HCEC 1CT (cell line): Measurements from ENCODE around the gene EML3.
"Not testable (repeated sequence)": the region's sequence is repeated elsewhere in the genome, so short reads cannot be mapped to it uniquely, and the experiment has no call there.

Source experiments
- DNase-seq: peaks from one replicate; pipeline ENCODE4 v3.0.0-alpha.2; 2017

EML3 gene

DNA sequence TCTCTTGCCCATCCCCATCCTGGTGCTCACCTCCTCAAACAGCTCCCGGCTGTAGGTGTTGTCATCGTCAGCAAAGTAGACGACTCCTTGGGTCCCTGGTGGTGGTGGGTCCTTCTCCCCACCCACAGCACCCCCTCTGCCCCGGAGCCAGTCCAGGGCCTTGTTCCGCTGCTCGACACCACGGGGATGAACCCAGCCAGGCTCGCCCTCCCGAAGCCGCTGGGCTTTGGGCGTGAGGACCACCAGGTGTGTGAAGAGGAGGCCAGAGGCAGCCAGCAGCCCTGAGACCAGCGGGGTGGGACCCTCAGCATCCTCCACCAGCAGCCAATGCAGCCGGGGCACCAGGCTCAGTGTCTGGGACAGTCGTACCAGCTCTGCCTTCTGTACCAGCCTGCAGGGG lies 4.4 kb upstream of the EML3 start:
- not testable (repeated sequence) for DNase-seq

DNA sequence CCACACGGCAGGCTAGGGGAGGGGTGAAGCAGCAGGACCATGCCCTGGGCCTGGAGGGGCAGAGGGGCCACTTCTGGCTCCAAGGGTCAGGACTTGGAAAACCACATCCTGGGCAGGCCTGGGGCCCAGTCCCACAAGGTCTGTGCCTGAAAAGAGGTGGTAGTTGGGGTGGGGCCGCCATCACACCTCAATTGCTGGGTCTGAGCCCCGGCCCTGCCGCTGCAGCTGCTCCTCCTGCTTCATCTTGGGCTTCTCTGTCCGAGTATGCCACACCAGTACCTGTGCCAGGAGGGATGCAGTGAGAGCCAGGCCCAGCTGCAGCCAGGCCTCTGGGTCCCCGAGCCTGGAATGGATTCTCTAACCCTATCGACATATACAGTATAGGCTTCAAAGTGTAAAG lies 2.9 kb upstream of the EML3 start:
- no peak for DNase-seq

DNA sequence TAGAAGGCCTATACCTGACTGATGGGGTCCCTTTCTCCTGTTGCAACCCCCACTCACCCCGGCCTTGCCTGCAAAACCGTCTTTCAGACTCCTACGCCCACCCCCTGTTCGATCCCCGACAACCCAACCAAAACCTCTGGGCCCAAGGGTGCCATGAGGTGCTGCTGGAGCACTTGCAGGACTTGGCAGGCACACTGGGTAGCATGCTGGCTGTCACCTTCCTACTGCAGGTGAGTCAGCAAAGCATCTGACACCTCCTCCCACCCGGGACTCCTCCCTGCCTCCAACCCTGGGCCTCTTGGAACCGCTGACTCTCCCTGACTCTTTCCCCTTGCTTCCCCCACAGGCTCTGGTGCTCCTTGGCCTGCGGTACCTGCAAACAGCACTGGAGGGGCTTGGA lies 1.7 kb upstream of the EML3 start:
- DNase-seq, result no peak

DNA sequence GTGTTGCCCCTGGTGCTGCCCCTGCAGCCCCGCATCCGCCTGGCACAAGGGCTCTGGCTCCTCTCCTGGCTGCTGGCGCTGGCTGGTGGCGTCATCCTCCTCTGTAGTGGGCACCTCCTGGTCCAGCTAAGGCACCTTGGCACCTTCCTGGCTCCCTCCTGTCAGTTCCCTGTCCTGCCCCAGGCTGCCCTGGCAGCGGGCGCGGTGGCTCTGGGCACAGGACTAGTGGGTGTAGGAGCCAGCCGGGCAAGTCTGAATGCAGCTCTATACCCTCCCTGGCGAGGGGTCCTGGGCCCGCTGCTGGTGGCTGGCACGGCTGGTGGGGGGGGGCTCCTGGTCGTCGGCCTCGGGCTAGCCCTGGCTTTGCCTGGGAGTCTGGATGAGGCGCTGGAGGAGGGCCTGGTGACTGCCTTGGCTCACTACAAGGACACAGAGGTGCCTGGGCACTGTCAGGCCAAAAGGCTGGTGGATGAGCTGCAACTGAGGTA lies 760 bp upstream of the EML3 start:
- DNase-seq, result no peak

DNA sequence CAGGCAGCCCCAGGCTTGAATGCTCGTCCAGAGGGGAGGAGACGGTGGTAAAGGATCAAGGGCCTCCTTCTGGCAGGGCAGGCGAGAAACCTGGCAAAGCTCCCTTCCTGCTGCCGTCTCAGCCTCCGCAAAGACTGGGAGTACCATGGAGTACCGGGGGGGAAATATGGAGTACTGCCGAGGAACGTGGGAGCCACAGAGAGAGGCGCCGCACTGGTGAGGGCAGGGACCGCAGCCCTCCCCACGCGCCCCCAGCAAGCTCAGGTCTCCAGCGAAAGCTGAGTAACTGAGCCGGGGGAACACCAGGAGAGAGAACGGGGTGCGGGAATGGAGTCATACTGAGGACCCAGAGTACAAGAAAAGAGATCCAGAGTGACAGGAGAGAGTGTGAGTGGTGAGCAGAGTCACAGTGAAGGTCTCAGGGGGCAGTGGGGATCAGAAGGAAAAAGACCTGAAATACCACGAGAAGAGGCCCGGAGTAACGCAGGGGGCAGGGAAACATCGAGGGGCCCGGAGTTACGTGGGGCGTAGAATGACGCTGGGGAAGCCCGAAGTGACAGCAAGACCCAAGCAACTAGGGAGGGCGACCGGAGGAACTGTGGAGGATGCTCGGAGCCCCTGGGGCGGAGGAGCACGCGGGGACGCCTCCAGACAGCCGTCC lies 740 bp downstream of the EML3 start:
- DNase-seq, result peak; percentile 53

DNA sequence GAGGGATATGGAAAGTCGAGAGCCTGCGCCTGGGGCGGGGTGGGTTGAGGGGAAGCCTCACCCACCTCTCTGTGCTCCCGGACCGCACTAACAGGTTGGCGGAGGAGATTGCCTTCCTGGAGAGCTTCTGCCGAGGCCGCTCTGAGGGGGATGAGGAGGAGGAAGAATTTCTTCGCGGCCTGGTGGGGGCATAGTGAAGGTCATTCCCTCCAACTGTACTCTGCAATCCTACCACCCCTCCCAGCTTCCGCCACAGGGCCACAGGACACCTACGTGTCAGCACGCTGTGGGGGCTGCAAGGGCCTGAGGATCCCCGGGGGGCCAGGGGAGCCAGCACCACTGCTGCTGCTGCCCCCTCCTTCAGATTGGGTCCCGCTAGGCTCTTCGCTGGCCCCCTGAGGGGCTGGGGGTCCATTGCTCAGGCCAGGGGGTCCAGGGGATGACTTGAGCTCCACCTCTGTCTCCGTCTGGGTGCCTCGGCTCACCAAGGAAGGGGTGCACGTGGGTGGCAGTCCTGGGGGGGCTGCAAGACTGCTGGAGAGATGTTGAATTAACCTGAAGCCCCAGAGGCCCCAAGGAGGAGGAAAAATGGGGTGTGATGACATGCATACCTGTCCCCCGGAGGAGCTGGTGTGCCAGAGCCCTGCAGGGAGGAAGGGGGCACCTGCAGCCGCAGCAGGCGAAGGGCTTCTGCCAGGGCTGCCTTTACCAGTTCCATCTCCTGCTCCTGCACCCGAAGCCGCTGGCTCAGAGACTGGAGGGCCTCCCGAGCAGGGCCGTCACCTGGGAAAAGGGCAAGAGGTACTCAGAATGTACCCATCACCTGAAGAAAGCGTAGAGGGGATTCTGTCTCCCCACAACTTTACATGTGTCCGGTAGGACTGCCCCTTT lies 1.5 kb downstream of the EML3 start:
- DNase-seq, result no peak

DNA sequence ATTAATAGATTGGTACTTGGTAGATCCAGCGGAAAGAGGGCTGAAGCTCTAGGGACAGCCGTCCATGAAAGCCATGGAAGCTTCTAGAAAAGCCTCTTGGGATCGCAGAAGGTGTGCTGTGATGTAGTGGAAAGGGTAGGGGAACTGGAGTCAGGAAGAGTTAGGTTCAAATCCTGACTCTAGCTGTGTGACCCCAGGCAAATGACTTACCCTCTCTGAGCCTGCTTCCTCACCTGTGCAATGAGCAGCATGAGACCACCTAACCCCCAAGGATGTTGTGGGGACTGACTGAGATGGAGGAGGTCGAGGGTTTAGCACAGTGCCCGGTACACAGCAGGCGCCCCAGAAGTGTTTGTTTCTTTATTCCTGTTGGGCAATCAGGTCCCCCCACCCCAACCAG lies 2.2 kb downstream of the EML3 start:
- DNase-seq, result no peak

DNA sequence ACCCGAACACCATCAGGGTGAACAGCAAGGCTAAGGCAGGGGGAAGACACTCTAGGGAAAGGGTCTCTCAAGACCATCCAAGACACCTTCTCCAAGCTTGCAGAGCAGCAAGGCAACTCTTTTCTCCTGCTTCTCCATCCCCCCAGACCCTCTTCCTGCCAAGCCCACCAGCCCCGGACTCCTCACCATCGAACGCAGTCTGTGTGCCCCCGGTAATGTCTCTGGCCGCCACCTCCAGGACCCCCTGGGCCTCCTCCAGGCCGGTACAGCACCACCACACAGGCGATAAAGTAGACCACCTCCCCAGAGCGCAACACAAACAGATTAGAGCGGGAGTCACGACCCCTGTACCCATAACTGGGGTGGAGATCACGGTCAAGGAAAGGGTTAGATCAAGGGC lies 3.8 kb downstream of the EML3 start:
- no peak for DNase-seq

DNA sequence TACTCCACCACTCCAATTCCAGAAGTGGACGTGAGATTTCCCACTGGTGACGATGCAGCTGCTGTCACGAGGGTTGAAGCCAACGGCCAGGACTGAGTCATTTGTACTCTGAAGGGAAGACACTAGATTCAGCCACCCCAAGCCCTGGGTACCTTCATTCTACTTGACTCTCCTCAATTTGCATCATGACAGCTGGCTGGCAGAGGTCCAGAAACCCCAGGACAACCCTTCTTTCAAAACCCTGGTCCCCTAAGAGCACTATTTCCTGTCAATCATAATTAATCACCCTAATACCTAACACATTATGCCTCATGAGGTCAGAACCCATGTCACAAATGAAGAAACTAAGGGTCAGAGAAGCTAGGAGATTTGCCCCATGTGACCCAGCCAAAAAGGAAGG lies 4.9 kb downstream of the EML3 start:
- no peak for DNase-seq

DNA sequence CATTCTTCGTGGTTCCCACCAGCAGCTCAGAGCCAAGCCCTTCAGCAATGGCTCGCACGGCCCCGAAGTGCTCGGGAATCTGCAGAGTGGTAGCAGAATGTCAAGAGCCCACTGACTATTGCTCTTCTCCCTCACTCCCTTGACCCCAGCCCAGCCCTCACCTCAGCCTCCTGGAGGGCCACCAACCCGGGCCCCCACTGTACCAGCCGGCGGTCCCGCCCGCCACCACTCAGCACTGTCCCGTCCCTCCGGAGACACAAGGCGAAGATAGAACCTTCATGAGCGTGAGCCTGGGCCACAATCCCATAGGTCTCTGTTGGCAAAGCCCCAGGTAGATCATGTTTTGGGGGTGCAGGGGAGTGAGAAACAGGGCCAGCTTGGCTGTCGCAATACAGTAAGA lies 6.7 kb downstream of the EML3 start:
- DNase-seq, result no peak

DNA sequence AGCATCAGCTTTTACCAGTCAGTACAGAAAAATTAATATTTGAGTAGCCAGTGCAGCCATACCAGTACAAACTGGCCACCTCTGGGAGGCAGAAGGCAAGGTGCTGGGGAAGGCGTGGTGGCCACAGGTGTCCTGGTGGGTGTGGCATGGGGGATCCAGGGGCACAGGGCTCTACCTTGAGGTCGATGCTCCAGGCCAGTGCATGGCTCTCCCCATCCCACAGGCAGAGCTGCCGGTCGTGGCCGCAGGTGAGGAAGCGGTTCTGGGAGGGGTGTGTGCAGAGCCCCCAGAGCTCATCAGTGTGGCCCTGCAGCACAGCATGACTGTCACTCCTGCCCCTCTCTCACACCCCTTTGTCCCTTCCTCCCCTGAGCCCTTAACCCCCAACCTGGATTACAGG lies 7.1 kb downstream of the EML3 start:
- DNase-seq, result no peak

DNA sequence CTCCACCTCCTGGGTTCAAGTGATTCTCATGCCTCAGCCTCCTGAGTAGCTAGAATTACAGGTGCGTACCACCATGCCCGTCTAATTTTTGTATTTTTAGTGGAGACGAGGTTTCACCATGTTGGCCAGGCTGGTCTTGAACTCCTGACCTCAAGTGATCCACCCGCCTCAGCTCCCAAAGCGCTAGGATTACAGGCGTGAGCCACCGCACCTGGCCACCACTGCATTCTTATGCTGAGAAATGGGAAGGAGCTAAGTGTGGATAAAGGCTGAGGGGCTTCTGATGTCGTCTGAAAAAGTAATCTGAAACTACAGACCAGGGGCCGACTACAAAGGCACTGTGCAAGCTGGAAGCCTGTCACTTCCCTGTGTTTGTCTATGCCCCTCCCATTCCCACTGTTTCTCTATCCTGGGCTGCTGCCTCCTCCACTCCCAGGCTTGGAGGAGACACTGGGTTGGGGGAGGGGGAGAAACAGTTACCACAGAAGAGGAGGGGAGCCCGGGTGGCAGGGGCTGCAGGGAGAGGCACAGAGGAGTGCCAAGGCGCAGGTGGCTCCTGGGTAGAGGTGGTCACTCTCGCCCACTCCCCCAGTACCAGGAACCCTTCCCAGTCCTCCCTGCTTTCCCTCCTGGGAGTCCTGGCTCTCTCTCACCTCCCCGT lies 8.0 kb downstream of the EML3 start:
- no peak for DNase-seq

DNA sequence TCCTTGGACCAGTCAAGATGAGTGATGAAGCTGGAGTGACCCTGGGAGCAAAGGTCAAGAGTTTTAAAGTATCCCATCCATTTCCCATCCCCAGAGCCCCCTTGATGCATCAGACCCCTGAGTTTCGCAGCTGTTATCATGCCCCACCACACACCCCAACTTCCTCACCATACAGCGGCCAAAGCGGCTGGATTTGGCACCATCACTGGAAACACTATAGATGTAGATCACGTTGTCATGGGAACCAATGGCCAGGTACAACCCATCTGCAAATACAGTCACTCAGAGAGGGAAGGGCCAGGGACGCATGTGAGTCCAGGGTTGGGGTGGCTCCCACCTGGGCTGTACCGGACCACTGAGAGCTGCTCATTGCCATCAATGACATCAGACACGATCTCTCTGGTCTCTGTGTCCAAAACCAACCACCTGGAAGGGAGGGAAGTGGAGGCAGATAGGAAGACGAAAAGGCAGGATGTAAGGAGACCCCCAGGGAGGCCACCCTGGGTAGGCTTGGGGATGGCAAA lies 8.7 kb downstream of the EML3 start:
- no peak for DNase-seq

DNA sequence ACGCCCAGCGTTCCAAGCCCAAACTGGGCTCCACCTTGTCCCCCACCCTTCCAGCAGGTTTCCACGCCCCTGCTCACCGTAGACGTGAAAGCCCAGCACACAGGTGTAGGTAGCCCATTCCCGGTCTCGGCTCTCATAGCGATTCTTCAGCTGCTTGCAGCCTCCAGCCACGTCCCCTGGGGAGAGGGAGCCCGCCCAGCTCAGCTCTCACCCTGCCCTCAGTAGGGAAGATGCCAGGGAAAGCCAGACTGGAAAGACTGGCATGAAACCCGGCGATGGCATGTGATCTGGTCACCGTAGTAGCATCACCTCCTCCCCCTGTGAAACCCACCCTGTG lies 9.5 kb downstream of the EML3 start:
- no peak for DNase-seq

DNA sequence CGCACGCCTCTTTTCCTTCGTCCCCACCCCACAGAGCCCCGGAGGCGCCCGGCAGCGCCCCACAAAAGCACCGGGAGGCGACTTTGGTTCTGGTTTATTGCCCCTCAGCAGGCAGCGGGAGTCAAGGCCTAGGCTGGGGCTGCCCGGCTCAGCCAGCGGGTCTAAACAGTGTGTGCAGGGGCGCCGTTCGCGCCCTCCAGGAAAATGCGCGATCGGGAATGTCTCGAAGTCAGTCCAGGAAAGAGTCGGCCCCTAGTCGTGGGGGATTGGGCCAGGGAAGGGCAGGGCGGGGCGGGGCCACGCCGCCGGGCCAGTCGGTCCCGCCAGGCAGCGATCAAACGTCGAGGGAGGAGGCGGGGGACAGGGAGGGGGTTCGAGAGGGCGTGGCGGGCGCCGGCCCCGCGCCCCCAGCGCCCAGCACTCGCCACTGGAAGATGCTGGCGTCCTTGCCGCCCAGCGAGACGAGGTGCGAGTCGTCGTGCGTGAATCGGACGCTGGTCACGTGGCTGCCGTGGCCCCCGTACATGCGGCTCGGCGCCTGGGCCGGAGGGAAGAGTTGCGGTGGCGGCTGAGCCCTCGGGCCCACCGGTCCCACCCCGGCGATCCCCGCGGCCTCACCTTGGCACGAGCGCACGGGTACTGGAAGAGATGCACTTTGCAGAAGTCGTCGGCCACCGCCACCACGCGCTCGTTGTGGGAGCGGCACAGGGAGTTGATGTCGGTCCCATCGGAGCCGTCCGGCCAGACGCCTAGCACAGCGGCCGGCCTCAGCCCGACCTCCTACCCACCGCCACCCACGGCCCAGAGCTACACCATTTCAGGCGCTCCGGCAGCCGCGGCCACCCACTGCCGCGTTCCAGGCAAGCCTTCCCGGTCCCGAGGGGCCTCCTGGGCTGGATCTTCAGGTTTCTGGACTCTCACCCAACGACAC lies 10.2 kb downstream of the EML3 start:
- DNase-seq, result peak; percentile 11

DNA sequence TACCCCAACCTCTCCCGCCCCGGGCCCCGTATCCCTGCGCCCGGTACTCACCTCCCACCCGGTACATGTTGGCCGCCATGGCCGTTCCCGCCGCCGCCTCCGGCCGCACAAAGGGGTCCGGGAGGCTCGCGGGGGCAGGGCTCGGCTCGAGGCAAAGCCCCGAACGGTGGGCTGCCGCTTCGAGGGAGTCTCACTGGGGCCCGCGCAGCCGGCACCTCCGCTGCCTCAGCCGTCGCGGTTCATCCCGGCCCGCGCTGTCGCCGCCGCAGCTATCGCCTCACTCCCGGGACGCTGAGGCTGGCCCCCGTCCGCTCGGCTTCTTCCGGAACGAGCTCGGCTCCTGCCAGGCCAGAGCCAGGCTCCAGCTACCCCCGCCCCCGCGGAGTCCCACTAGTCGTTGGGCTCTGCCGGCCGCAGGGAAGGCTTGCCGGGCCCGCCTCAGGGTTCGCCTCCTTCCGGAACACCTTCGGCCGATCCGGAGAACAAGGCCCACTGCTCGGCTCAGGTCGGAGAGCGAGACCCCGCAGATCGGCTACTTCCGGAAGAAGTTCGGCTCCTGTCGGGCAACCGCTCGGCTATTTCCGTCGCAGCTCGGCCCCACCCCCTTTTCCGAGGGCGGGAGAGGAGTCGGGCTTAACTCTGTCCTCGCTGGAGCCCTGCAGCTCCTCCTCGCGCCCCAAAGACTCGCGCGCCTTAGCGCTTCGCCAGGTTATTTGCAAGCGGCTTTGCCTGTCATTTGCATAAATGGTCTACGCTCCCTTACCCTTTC lies 11.0 kb downstream of the EML3 start, which contains the start of gene MTA2:
MTA2 (minus strand) TSS at position 494 of the 769 bp plus-strand sequence; CDS start at position 79, 415 bp downstream.
- peak; percentile 96 for DNase-seq

DNA sequence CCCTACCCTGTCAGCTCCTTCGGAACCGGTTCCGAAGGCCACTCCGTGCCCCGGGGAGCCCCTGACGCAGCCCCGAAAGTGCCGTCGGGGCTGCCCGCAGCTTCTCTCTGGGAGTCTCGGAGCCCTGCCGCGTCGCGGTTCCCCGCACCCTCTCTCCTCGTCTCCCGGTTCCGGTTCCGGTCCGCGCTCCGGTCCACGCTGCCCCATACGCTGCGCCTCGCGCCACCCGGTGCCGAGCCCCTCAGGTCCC lies 11.5 kb downstream of the EML3 start:
- DNase-seq, result peak; percentile 44

DNA sequence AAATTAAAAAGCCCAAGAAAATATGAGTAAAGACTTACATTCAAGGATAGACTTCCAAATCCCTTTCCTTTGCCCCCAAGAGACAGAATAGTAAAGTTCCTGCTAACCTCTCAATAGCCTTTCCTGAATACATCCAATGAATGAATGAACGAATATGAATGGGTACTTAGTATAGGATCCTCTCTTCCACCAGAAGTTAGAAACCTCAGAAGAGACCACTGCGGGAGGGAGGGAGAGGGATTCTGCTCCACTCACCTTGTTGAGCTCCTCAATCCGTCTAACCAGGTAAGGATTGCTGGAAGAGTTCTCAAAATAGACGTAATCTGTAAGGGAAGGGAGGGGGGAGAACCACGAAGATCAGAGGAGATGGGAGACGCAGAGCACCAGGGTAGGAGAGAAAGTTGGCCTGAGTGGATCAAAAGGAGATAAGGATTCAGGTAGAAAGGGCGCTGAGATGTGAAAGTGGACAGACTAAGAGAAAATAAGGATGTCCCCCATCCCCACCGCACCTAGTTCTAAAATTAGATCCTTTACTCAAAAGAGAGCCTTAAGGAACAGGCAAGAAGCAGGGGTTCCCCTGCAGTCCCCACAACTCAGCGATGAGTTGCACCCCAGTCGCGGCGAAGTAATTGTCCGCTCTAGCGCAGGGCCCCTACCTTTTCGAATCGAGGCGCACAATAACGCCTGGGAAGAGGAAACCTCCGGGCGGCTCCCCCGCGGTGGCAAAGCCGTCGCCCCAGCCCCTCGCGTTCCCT lies 12.0 kb downstream of the EML3 start:
- no peak for DNase-seq

DNA sequence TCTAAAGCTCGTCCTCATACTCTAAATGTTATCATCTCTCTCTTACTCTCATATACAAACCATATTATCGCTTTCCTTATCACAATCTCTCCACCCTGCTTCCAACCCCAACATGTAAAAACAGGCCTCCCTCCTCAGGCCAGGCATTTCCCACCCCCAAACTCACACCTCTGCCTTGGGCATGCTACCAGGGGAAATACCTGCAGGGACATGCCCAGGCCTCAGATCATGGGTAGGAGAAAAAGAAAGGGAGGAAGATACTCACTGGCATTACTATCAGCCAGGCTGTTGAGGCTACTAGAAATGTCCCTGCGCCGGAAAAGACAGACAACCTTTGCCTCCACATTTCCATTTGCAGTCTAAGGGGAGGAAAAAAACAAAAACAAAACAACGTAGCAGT lies 12.7 kb downstream of the EML3 start:
- no peak for DNase-seq

DNA sequence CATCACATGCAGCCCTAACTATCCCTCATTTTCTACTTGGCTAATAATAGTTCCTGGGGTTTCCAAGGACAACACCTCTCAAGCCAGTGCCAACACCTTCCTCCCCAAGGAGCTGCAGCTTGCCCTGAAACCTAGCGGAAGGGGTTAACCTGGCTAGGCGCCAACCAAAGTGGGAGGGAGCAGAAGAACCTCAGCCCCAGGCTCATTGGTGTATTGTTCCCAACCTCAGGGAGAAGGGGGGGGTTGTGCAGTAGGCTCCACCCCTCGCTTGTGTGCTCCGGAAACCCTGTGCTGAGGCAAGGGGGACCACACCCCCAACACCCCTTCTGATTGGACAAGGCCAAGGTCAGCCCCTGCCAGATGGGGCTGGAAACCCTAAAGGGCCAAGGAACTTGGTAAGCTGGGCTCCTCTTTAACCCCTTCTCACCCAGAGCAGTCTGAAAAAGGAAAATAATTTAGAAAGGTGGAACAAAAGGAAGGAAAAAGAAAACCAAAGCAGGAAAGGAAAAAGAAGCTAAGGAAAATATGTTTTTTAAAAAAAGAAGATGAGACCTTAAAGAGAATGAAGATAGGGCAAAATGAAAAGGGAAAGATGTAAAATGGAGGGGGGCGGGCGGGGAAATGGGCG lies 13.4 kb downstream of the EML3 start:
- DNase-seq, result peak; percentile 97

DNA sequence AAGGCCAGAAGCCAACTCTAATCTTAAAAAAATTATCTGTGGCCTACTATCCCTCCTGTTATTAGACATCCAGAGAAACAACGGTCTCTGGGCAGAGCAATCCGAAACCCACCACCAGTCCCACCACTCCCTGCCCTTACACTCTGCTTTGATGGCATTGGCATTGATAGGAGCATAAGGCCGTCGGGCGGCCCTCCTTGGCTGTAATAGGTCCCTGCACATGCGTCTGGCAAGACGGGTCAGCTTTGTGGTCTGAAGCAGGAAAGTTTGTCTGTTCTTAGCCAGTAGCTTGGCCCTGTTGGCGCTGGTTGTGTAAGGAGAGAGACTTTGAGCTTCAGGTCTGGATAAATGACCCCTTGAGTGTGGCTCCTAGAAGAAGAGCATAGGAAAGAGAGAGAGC lies 17.5 kb downstream of the EML3 start:
- no peak for DNase-seq
